GM12873 (cell line): ENCODE results near the gene SCUBE2.

Experiments
- TF ChIP-seq, protein P1 (sequence below): IDR thresholded peaks from 2 replicates; pipeline ENCODE4 v1.5.1; 2012; ENCODE audit warnings: low read depth, mild to moderate bottlenecking, moderate library complexity, low read length, control low read depth; ENCODE audit not compliant: insufficient read depth; ENCODE audit errors: missing control alignments

SCUBE2 gene

DNA sequence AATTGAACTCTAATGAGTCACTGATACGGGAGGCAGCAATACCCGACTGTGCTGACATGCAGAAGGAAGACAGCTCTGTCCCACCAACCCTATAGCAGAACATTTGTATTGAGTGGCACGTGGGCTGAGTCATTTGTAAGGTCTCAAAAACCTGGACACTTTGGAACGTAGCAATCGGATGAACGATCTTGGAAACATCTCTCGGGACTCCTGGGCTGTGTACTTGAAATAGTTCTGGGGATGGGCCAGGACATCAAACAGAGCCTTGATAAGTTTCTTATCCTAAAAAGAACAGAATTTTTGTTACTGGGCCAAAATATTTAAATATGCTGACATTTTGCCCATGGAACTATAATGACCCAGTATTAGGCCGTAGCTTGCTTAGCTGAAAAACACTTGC is 70.5 kb downstream of the SCUBE2 start:
- TF ChIP-seq, protein P1, sequence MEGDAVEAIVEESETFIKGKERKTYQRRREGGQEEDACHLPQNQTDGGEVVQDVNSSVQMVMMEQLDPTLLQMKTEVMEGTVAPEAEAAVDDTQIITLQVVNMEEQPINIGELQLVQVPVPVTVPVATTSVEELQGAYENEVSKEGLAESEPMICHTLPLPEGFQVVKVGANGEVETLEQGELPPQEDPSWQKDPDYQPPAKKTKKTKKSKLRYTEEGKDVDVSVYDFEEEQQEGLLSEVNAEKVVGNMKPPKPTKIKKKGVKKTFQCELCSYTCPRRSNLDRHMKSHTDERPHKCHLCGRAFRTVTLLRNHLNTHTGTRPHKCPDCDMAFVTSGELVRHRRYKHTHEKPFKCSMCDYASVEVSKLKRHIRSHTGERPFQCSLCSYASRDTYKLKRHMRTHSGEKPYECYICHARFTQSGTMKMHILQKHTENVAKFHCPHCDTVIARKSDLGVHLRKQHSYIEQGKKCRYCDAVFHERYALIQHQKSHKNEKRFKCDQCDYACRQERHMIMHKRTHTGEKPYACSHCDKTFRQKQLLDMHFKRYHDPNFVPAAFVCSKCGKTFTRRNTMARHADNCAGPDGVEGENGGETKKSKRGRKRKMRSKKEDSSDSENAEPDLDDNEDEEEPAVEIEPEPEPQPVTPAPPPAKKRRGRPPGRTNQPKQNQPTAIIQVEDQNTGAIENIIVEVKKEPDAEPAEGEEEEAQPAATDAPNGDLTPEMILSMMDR: no peak

DNA sequence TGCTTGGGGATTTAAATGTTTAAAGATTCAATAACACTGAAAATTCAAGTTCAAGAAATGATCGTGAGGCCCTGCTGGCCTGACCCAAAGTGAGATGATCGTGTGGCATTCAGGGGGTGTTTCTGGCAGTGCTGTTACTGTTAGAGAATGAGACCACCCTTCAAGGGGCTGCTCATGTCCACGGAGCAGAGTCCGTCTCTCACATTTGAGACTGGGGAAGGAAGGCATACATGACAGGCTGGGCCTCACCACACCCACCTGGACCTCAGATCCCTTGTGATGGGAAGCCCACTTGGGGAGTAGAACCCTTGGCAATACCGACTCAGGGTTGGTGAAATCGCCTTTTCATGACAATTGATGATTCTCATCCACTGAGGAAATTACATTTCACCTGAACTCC is 71.5 kb downstream of the SCUBE2 start:
- TF ChIP-seq, protein P1: no peak

DNA sequence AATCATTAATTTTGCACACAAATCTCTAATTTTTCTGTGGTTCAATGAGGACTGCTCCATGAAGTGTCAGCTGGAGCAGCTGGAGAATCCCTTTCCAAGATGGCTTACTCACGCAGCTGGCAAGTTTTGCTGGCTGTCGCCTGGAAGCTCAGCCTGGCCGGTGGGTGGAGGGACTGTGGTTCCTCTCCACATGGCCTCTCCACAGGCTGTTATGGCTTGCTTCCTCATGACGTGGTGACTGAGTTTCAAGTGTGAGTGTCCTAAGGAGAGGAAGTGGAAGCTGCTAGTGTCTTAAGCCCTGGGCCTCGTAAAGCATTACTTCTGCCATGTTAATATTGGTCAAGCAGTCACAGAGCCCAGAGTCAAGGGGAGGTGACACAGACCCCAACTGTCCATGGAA is 73.6 kb downstream of the SCUBE2 start:
- TF ChIP-seq, protein P1: no peak

DNA sequence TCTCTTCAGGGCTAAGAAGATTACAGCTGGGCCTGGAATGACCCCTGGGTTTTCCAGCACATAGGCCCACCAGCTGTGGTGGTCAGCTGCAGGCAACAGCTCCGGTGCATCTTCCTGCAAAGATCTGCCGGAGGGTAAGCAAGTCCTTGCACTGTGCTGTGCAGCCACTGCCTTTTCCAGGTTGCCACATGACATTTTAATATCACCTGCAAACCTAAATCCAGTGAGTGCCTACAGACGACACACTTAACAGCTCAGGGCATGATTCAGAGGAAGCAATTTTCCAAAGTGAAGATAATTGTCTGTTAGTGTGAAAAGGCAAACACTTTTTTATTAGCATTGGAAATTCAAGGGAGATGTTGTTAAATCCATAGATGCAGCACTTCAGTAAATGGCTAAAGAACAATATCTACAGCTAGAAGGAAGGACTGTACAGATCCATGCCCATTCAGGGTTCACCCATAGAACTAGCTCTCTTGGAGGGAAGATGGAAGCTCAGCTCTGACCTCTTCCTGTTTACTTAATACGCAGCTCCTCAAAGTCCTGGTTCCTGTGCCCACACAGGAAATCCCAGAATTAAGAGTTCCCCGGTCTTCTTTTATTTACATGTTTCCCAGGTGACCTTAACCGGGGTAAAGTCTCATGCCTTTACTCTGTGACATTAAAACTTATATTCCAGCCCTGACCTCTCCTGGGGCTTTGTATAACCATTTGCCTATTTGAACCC is 74.3 kb downstream of the SCUBE2 start:
- TF ChIP-seq, protein P1: no peak

GRCh38 chr11:9015677-9016076 is 75.7 kb downstream of the SCUBE2 start:
- TF ChIP-seq, protein P1: peak; percentile 94

GRCh38 chr11:9014826-9015225 is 76.6 kb downstream of the SCUBE2 start:
- TF ChIP-seq, protein P1: no peak

DNA sequence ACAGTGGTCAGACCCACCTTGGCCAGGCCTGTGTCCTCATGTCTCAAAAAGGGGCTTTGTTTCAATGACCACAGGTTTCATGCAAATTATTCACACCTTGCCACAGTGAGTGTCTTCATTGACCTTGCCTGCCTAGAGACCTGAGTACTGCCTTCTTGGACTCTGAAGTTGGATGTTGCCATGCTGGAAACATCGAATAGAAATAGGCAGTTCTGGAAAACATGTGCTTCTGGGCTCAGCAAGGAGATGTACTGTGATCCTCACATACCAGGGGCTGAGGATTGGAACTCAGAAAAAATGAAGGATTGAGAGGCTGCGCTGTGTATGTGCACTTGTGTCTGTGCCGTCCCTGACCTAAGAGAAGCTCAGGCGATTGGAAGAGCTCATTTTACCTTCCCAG is 78.0 kb downstream of the SCUBE2 start:
- TF ChIP-seq, protein P1: no peak
